Measurements from ENCODE around the gene MYO7A. TPM values are rescaled to one million over a fixed set of nuclear protein-coding genes. Genes with fewer than 3 reads are reported as not detected.

MYO7A gene
- total and polyA plus RNA-seq, 2 of the 4 experiments (the other 2 are of a cell fraction) = 0.02 TPM; not detected in 1

- Histone ChIP-seq H3K27me3 (ENCODE audit: control insufficient read depth, insufficient read depth, low read length) (peaks cover 59% of the 10 kb centered on the region), H4K8ac (ENCODE audit: low read depth in 2 of 2, low read length in 2 of 2) (no peak overlapping the region), H2BK5ac (ENCODE audit: low read depth, low read length, poor library complexity, severe bottlenecking) (no peak overlapping the region), H4K91ac (ENCODE audit: insufficient read depth, low read depth, low read length) (no peak overlapping the region), H3K23ac (ENCODE audit: low read depth, low read length) (no peak overlapping the region), H4K5ac (ENCODE audit: low read depth, low read length) (no peak overlapping the region), H3K56ac (ENCODE audit: extremely low read depth, insufficient read depth, low read length) (no peak overlapping the region), H3K9me1 (ENCODE audit: insufficient read depth, low read length) (no peaks in the 10 kb centered on the region; the same call in 1 of the 2 replicates), H3K9me3 (ENCODE audit: control insufficient read depth, insufficient read depth, low read length) (no peaks in the 10 kb centered on the region), H3K18ac (ENCODE audit: low read depth, low read length) (no peak overlapping the region), H3K4ac (ENCODE audit: low read depth, low read length) (no peak overlapping the region), H2BK15ac (ENCODE audit: low read depth, low read length) (no peak overlapping the region), H3K4me3 (ENCODE audit: insufficient read depth, low read depth, low read length) (no peak overlapping the region), H3K14ac (replicated peaks; ENCODE audit: low read depth, low read length) (no peak overlapping the region), H3K9ac (ENCODE audit: low read depth, low read length) (no peak overlapping the region), H3K4me2 (ENCODE audit: low read depth, low read length) (no peak overlapping the region), H2AK9ac (replicated peaks; ENCODE audit: low read depth, low read length, poor library complexity) (no peak overlapping the region), H2AFZ (replicated peaks; ENCODE audit: low read length, poor library complexity) (no peak overlapping the region), H2AK5ac (ENCODE audit: low read depth, low read length) (no peak overlapping the region), H4K20me1 (ENCODE audit: insufficient read depth, low read length) (no peaks in the 10 kb centered on the region), H3K4me1 (ENCODE audit: control insufficient read depth, insufficient read depth, low read length) (no peaks in the 10 kb centered on the region), H3K79me1 (ENCODE audit: low read depth in 1 of 2, low read length in 2 of 2) (no peaks in the 10 kb centered on the region), H3K36me3 (ENCODE audit: control insufficient read depth, insufficient read depth, low read length) (no peaks in the 10 kb centered on the region), H3K27ac (ENCODE audit: insufficient read depth, low read length) (no peak overlapping the region), H2BK120ac (ENCODE audit: low read depth, low read length) (no peak overlapping the region), H2BK20ac (ENCODE audit: low read depth, low read length) (no peak overlapping the region)
- intact Hi-C loops (cut with micrococcal nuclease) (no loop called here), dilution Hi-C loops (cut with HindIII; ENCODE audit: low sequenced_read_pairs, unreplicated experiment) (no loop called here), in situ Hi-C loops (cut with MboI; ENCODE audit: low sequenced_read_pairs) (no loop called here)
- DNase-seq (peak; percentile 18), ATAC-seq (ENCODE audit: low read depth) (no peak)
- 45% methylated on average over 4 of the region's 6 CpGs; no CpG with 5 or more reads in 1 of the 2 experiments for WGBS, 2 experiments (ENCODE audit: extremely low coverage in 2 of 2, insufficient read length in 1 of 2)
- ChIA-PET POLR2A (ENCODE audit: unreplicated experiment) (no interaction called here), CTCF (no interaction called here)
- BruUV-seq (replicated peaks) = no TSS peak
- TF ChIP-seq ELK1 (IDR thresholded peaks at IDR 0.05; ENCODE audit: borderline replicate concordance, low read depth, low read length) = no peak
Measured at GRCh38 chr11:77152846-77153245, 24.8 kb downstream of the MYO7A start.
